Cardiac muscle cell (in vitro differentiated cells and primary cell): ENCODE results near the gene PLAC1. TPM values are rescaled to one million over a fixed set of nuclear protein-coding genes. Genes with fewer than 3 reads are reported as not detected.

Source experiments
- DNase-seq, 2 donors: peaks; one replicate each; pipeline versions ENCODE4 v3.0.0 to v3.0.0-alpha.2; 2010 to 2017; ENCODE audit warnings: low read depth in 1 of 2, low spot score in 1 of 2
- H3K27ac ChIP-seq: fragments of 200-600 bp; sonication (generic); 2 replicates; pipeline ENCODE4 v1.5.1; 2016
- H3K27me3 ChIP-seq: fragments of 200-600 bp; sonication (generic); 2 replicates; pipeline ENCODE4 v1.6.0; 2016; ENCODE audit warnings: control low read depth
- H3K36me3 ChIP-seq: fragments of 200-600 bp; sonication (generic); 2 replicates; pipeline ENCODE4 v1.5.1; 2016; ENCODE audit warnings: control low read depth
- H3K4me1 ChIP-seq: fragments of 200-600 bp; sonication (generic); 2 replicates; pipeline ENCODE4 v1.8.1; 2017; ENCODE audit warnings: low read depth, mild to moderate bottlenecking, mixed run types
- H3K4me3 ChIP-seq: fragments of 200-600 bp; sonication (generic); 2 replicates; pipeline ENCODE4 v1.5.1; 2016; ENCODE audit warnings: mild to moderate bottlenecking
- H3K9me3 ChIP-seq: fragments of 200-600 bp; sonication (generic); 2 replicates; pipeline ENCODE4 v1.5.1; 2017; ENCODE audit warnings: low read depth, mild to moderate bottlenecking, control low read depth
- CTCF ChIP-seq: IDR thresholded peaks from 2 replicates; pipeline ENCODE4 v1.5.1; 2012; ENCODE audit warnings: low read depth, mild to moderate bottlenecking, low read length
- polyA plus RNA-seq: library from polyadenylated mRNA; unstranded; fragments of >200 nt; fragmentation: Nextera tagmentation; extraction: Ambion mirVana; gene quantifications from 2 replicates; pipeline ENCODE4 v1.2.1, GENCODE V29; 2016
- total RNA-seq: library from RNA; depleted of rRNA; stranded (reverse); fragments of >200 nt; gene quantifications from 2 replicates; pipeline ENCODE4 v1.2.3, GENCODE V29; 2016

The PLAC1 gene
- total and polyA plus RNA-seq, 2 experiments from 2014 or later = 1.2 to 2.0 TPM

GRCh38 chrX:134623293-134624045 lies 34.8 kb downstream of the PLAC1 start:
- H3K36me3 ChIP-seq = no peaks in the 10 kb centered on the region
- peaks cover 12% of the 10 kb centered on the region for H3K4me1 ChIP-seq
- no peak overlapping the region for H3K27ac ChIP-seq
- no peaks in the 10 kb centered on the region for H3K27me3 ChIP-seq
- H3K9me3 ChIP-seq = no peaks in the 10 kb centered on the region
- no peak overlapping the region for H3K4me3 ChIP-seq
- peak in 1 of 2 donors; percentile 49 for DNase-seq
- no peak for TF ChIP-seq CTCF

GRCh38 chrX:134622813-134623185 lies 35.5 kb downstream of the PLAC1 start:
- Histone ChIP-seq H3K27ac (no peak overlapping the region), H3K4me3 (no peak overlapping the region), H3K9me3 (no peaks in the 10 kb centered on the region), H3K27me3 (no peaks in the 10 kb centered on the region), H3K4me1 (peaks cover 6% of the 10 kb centered on the region), H3K36me3 (no peaks in the 10 kb centered on the region)
- no peak for TF ChIP-seq CTCF
- peak in 1 of 2 donors; percentile 58 for DNase-seq

DNA sequence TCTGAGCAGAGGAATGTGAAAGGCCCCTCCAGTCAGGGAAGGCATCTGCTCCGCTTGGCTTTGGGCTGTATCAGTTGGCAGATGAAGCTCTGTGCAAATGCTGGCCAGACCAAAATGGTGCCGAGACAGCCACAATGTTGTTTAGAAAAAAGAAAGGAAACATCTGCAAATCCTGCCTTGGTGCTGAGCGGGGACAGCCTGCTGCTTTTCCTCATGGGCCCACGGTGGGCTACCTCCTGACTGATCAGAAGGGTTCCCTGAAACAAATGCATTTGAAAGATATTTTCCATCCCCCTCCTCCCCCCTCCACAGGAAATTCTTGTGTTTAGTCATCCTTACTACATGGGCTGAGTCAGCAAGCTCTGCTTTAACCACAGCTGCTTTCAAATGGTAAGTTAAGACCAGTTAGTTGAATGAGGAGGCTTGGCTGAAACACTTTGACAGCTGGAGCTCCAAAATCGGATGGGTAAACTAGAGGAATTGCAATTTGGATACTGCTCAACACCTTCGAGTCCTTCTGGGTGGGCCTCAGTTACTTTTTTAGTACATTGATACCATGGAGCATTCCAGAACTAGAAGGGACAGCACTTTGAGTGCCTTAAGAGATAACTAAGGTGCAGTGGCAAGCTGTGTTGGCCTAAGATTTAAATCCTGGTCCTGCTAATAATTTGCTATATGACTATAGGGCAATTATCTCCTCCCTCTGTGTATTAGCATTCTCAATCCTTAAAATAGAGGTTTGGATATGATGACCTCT lies 36.0 kb downstream of the PLAC1 start:
- TF ChIP-seq CTCF = no peak
- DNase-seq = peak in 1 of 2 donors; percentile 89
- H3K9me3 ChIP-seq = no peaks in the 10 kb centered on the region
- no peaks in the 10 kb centered on the region for H3K27me3 ChIP-seq
- no peaks in the 10 kb centered on the region for H3K36me3 ChIP-seq
- H3K27ac ChIP-seq = no peak overlapping the region
- no peak overlapping the region for H3K4me3 ChIP-seq
- H3K4me1 ChIP-seq = peaks cover 6% of the 10 kb centered on the region

DNA sequence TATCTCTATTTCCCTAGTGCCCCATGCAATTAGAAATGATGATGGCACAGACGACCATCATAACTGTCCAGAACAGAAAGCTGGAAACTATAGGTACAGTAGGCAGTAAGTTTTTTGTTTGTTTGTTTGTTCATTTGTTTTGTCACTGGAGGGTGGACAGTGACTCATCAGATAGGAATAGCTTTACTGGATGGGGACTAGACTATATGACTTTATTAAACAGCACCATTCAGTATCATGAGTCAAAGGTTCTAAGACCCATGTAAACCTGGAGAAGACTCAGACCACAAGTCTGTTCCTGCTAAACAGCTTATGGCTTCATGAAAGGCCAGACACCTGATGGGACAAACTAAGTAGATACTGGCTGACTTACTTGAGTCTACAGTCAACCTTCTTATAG lies 38.4 kb downstream of the PLAC1 start:
- Histone ChIP-seq H3K27me3 (no peaks in the 10 kb centered on the region), H3K9me3 (no peaks in the 10 kb centered on the region), H3K27ac (no peak overlapping the region), H3K36me3 (no peaks in the 10 kb centered on the region), H3K4me3 (no peak overlapping the region), H3K4me1 (no peaks in the 10 kb centered on the region)
- no peak for TF ChIP-seq CTCF
- no peak for DNase-seq

GRCh38 chrX:134613396-134613795 lies 44.9 kb downstream of the PLAC1 start:
- no peak for TF ChIP-seq CTCF
- Histone ChIP-seq H3K4me1 (no peaks in the 10 kb centered on the region), H3K27ac (no peak overlapping the region), H3K4me3 (no peak overlapping the region), H3K27me3 (no peaks in the 10 kb centered on the region), H3K9me3 (no peaks in the 10 kb centered on the region), H3K36me3 (no peaks in the 10 kb centered on the region)
- no peak for DNase-seq
